Epithelial cell of esophagus (primary cell): Measurements from ENCODE around the gene PRDM12.

Experiments
- DNase-seq: peaks from one replicate; pipeline ENCODE4 v3.0.0; 2010; ENCODE audit warnings: low read depth
- H3K4me3 ChIP-seq: 2 replicates; pipeline ENCODE4 v1.5.1; 2011; ENCODE audit warnings: mild to moderate bottlenecking, low read length, control low read depth
- CTCF ChIP-seq: IDR thresholded peaks from 2 replicates; pipeline ENCODE4 v1.5.1; 2011; ENCODE audit warnings: low read depth, mild to moderate bottlenecking, low read length, control low read depth, inconsistent platforms; ENCODE audit not compliant: insufficient read depth; ENCODE audit errors: missing control alignments

Gene PRDM12

GRCh38 chr9:130689572-130689936 is 25.2 kb downstream of the PRDM12 start:
- TF ChIP-seq CTCF = no peak
- no peak for DNase-seq
- peak overlapping the region; percentile 28 for H3K4me3 ChIP-seq

GRCh38 chr9:130689937-130690700 is 25.7 kb downstream of the PRDM12 start:
- no peak for TF ChIP-seq CTCF
- H3K4me3 ChIP-seq = peak overlapping the region; percentile 49
- DNase-seq = peak; percentile 93

- TF ChIP-seq CTCF = peak; percentile 22
- peak; percentile 52 for DNase-seq
Observed at GRCh38 chr9:130692321-130692720, 27.9 kb downstream of the PRDM12 start.

GRCh38 chr9:130693101-130693425 is 28.7 kb downstream of the PRDM12 start:
- no peak for TF ChIP-seq CTCF
- DNase-seq = no peak

More at GRCh38 chr9:130692321-130692720, 27.9 kb downstream of the PRDM12 start:
- no peak overlapping the region for H3K4me3 ChIP-seq

GRCh38 chr9:130693426-130694191 is 29.2 kb downstream of the PRDM12 start, which contains the start of gene EXOSC2:
Gene EXOSC2, plus strand, starts transcription at chr9:130693780. Its CDS starts 12 bp downstream, at chr9:130693792.
- peak within 1 kb of the TSS; percentile 99 for H3K4me3 ChIP-seq

More at GRCh38 chr9:130693101-130693425, 28.7 kb downstream of the PRDM12 start:
- peak overlapping the region; percentile 99 for H3K4me3 ChIP-seq

GRCh38 chr9:130694205-130694604 is 29.8 kb downstream of the PRDM12 start:
- TF ChIP-seq CTCF = no peak
- peak overlapping the region; percentile 99 for H3K4me3 ChIP-seq
- DNase-seq = no peak

More at GRCh38 chr9:130693426-130694191, 29.2 kb downstream of the PRDM12 start, which contains the start of gene EXOSC2:
- DNase-seq = peak; percentile 99
- no peak for TF ChIP-seq CTCF
